Uterus (tissue), 4 donors: ENCODE results near the gene ESPN. TPM values are rescaled to one million over a fixed set of nuclear protein-coding genes. Genes with fewer than 3 reads are reported as not detected.
"Not testable (repeated sequence)": the region's sequence is repeated elsewhere in the genome, so short reads cannot be mapped to it uniquely, and the experiment has no call there.

Experiments used
- DNase-seq, 2 donors: peaks; one replicate each; pipeline ENCODE4 v3.0.0-alpha.2; 2019 to 2020
- H3K27ac ChIP-seq, 2 donors: fragments of 200-600 bp; sonication (generic); 1 replicate in 1 of 2; 2 replicates in 1 of 2; pipeline ENCODE4 v1.5.1; 2016 to 2018
- H3K27me3 ChIP-seq, 2 donors: fragments of 200-600 bp; sonication (generic); one replicate each; pipeline ENCODE4 v1.5.1; 2018 to 2019; ENCODE audit warnings: control low read depth in 1 of 2
- H3K36me3 ChIP-seq, 2 donors: fragments of 200-600 bp; sonication (generic); one replicate each; pipeline ENCODE4 v1.5.1; 2019; ENCODE audit warnings: control low read depth in 1 of 2
- H3K4me1 ChIP-seq, 2 donors: fragments of 200-600 bp; sonication (generic); one replicate each; pipeline ENCODE4 v1.5.1; 2018 to 2019; ENCODE audit warnings: control low read depth in 1 of 2
- H3K4me3 ChIP-seq, 2 donors: fragments of 200-600 bp; sonication (generic); 1 replicate in 1 of 2; 2 replicates in 1 of 2; pipeline ENCODE4 v1.5.1; 2018 to 2019; ENCODE audit warnings: mild to moderate bottlenecking in 1 of 2
- H3K9me3 ChIP-seq, 2 donors: fragments of 200-600 bp; sonication (generic); one replicate each; pipeline ENCODE4 v1.5.1; 2019; ENCODE audit warnings: control low read depth in 1 of 2
- POLR2A ChIP-seq, 2 donors: fragments of 450-650 bp; IDR thresholded peaks; one replicate each; pipeline ENCODE4 v1.6.1; 2016; ENCODE audit warnings: antibody characterized with exemption in 2 of 2, mild to moderate bottlenecking in 1 of 2, moderate library complexity in 1 of 2
- intact Hi-C: fragments of 100-400 bp; cut with DNase I; formaldehyde crosslinking; loops from one replicate; pipeline ENCODE4 v1.15.1; 2023; ENCODE audit warnings: low total_unique reads
- total RNA-seq, 4 donors: library from RNA; depleted of rRNA in 3 of 4; stranded (reverse); fragments of >200 nt in 3 of 4; gene quantifications; one replicate each; pipeline versions ENCODE4 v1.1.0 to v1.2.4, GENCODE V29; 2014 to 2023
- TF ChIP-seq, protein P1 (sequence below), 4 experiments: fragments of 200-600 bp in 2 of 4; fragments of 450-650 bp in 2 of 4; sonication (generic) in 2 of 4; IDR thresholded peaks; one replicate each; pipeline ENCODE4 v1.5.1; 2016 to 2019; ENCODE audit warnings: antibody characterized with exemption in 4 of 4, mild to moderate bottlenecking in 2 of 4, moderate library complexity in 1 of 4
- donor health status: DM: yes; HTN: yes; CAD: no.

ESPN gene
- total RNA-seq, 4 donors from 2014 or later: 0.58 to 2.5 TPM; not detected in 2

DNA sequence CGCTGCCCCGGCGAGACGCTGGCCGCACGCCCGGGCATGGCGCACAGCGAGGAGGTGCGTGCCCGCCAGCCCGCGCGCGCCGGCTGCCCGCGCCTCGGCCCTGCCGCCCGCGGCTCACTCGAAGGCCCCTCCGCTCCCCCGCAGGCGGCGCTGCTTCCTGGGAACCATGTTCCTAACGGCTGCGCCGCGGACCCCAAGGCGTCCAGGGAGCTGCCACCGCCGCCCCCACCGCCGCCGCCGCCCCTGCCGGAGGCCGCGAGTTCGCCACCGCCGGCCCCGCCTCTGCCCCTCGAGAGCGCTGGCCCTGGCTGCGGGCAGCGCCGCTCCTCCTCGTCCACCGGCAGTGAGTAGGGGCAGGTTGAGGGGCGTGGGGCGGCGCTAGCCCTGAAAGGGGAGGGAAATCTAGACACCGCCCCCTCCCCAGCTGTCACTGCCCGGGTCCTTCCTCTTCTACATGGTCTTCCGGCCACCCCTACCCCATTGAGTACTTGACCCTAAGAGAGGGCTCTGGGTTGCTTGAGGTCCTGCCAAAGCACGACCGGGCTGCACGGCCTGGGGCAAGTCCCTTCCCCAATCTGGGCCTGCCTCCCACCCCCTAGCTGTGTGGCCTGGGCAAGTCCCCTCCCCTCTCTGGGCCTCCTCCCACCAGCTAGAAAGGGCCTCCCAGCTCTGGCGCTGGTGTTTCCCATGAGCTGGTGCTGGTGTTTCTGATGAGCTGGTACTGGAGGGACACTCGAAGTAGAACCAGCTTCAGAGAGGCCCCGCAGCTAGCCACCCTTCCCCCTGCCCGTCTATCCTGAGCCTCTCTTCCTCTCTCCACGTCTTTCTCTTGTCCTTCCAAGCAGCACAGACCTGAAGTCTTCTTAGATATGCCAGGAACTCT is 24.4 kb downstream of the ESPN start:
- Histone ChIP-seq H3K4me1 (peaks cover 0 to 13% of the 10 kb centered on the region in 2 donors), H3K27ac (no peak overlapping the region), H3K9me3 (no peaks in the 10 kb centered on the region), H3K4me3 (no peak overlapping the region), H3K27me3 (peaks cover 0 to 20% of the 10 kb centered on the region in 2 donors), H3K36me3 (no peaks in the 10 kb centered on the region)
- intact Hi-C loops: no loop called here
- TF ChIP-seq, protein P1, sequence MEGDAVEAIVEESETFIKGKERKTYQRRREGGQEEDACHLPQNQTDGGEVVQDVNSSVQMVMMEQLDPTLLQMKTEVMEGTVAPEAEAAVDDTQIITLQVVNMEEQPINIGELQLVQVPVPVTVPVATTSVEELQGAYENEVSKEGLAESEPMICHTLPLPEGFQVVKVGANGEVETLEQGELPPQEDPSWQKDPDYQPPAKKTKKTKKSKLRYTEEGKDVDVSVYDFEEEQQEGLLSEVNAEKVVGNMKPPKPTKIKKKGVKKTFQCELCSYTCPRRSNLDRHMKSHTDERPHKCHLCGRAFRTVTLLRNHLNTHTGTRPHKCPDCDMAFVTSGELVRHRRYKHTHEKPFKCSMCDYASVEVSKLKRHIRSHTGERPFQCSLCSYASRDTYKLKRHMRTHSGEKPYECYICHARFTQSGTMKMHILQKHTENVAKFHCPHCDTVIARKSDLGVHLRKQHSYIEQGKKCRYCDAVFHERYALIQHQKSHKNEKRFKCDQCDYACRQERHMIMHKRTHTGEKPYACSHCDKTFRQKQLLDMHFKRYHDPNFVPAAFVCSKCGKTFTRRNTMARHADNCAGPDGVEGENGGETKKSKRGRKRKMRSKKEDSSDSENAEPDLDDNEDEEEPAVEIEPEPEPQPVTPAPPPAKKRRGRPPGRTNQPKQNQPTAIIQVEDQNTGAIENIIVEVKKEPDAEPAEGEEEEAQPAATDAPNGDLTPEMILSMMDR (IDR thresholded peaks at IDR 0.05): no peak
- no peak for TF ChIP-seq POLR2A (IDR thresholded peaks at IDR 0.05)
- DNase-seq: no peak

DNA sequence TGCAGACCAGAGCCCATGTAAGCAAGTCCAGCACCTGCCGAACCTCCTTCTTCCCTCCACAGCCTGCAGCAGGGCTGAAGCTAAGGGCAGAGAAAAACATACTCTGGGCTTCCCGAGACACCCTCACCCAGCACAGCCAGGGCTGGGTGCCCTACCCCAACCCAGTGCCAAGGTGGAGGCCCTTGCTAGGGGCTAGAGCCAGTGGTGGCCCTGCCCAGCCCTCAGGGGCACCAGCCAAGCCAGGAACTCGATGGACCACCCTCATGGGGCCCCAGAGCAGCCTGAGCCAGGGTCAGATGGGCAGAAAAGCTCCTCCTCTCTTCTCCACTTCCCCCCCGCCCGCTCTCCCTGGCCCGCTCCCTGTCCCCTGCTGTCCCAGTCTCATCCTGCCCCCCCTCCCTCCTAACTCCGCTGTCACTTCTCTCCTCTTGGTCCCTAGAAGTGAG is 25.5 kb downstream of the ESPN start:
- no peak overlapping the region for H3K27ac ChIP-seq
- H3K4me1 ChIP-seq: peaks cover 0 to 18% of the 10 kb centered on the region in 2 donors
- H3K27me3 ChIP-seq: peaks cover 0 to 20% of the 10 kb centered on the region in 2 donors
- no peak overlapping the region for H3K4me3 ChIP-seq
- intact Hi-C loops: no loop called here
- no peaks in the 10 kb centered on the region for H3K36me3 ChIP-seq
- DNase-seq: no peak
- TF ChIP-seq, protein P1 (IDR thresholded peaks at IDR 0.05): no peak
- no peak for TF ChIP-seq POLR2A (IDR thresholded peaks at IDR 0.05)
- H3K9me3 ChIP-seq: no peaks in the 10 kb centered on the region

DNA sequence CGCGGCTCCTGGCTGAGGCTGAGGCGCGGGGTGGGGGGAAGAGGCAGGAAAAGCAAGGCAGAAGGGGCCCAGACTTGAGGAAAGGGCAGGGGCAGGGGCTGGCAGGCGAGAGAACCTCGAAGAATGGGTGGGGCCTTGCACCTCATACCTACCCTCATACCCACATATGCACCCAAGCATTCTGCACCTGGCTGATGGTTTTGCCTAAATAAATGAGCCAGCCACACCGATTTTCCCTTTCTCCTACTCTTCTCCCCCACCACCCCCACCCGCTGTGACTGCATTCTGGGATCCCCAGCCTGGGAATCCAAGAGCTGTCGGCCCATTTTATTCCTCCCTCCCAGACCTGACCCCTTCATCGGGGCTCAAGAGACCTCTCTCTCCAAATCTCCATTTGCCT is 25.9 kb downstream of the ESPN start:
- H3K27ac ChIP-seq, H3K4me3 ChIP-seq, H3K36me3 ChIP-seq, H3K9me3 ChIP-seq, DNase-seq, intact Hi-C loops: not testable (repeated sequence)
- Histone ChIP-seq H3K27me3 (peaks cover 0 to 20% of the 10 kb centered on the region in 2 donors), H3K4me1 (peaks cover 0 to 22% of the 10 kb centered on the region in 2 donors)

DNA sequence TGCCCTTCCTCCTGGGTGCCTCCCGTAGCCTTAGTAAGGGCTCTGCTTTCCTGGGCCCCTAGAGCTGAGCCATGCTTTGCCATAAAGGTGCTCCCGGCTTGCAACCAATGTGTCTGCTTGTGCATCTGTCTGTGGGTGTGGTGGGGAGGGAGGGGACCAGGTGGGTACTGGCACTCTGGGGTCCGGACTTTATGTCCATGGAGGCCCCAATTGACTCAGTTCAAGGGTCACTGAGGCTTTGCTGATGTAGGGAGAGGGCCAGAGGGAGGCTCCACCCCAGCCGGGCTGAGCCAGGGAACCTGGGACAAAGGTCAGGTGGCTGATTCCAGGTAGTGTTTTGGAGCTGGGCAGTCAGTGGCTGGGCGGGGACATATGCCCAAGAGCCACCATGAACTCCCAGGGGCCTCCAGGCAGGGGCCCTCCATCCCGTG is 26.4 kb downstream of the ESPN start:
- H3K4me1 ChIP-seq: peaks cover 0 to 23% of the 10 kb centered on the region in 2 donors
- TF ChIP-seq, protein P1 (IDR thresholded peaks at IDR 0.05): no peak
- TF ChIP-seq POLR2A (IDR thresholded peaks at IDR 0.05): no peak
- H3K27me3 ChIP-seq: peaks cover 0 to 20% of the 10 kb centered on the region in 2 donors
- H3K4me3 ChIP-seq: no peak overlapping the region
- H3K27ac ChIP-seq: no peak overlapping the region
- no peaks in the 10 kb centered on the region for H3K9me3 ChIP-seq
- H3K36me3 ChIP-seq: no peaks in the 10 kb centered on the region
- no peak for DNase-seq
- intact Hi-C loops: no loop called here

DNA sequence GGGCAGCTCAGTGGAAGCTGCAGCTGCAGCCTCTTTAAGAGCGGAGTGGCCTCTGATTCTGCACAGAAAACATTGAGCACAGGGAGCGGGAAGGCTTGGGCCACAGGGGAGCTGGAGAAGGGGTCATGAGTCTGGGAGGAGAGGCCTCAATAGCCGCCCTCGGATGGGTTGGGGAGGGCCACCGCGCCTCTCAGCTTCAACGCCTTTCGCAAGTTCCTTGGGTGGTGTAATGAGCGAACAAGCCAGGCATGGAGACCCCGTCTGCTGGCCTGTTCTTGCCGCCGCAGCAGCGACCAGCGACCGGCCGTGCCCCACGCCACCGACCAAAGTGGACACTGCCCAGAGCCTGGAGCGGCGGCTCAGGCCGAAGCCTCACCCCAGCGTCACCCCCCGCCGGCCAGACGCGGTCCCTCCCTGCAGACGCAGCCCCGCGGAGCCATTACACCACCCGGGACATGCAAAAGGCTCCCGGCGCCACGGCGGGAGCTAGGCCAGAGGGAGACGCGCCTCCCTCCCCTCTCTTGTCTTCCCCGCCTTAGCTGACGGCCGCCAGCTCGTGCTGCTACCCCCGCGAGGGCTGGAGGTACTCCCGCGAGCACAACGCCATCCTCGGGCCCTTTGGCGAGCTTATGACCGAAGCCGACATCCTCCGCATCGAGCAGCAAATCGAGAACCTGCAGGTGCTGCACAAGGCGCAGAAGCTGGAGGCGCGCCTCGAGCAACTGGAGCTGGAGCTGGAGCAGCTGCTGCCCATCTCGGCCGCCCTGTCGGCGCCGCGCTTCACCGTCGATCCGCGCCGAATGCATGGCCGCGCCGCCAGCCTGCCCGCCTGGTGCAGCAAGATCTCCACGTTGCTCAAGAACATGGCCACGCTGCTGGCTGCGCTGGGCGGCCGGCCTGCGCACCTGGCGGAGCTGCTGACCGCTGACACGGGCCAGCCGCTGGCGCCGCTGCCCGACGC is 29.6 kb downstream of the ESPN start:
- H3K27ac ChIP-seq, H3K36me3 ChIP-seq, DNase-seq, H3K4me3 ChIP-seq, H3K9me3 ChIP-seq, intact Hi-C loops: not testable (repeated sequence)
- peaks cover 0 to 14% of the 10 kb centered on the region in 2 donors for H3K27me3 ChIP-seq
- H3K4me1 ChIP-seq: peaks cover 0 to 10% of the 10 kb centered on the region in 2 donors
